HS-5 (cell line): ENCODE results near the gene PTGES.

Experiments
- DNase-seq: peaks from one replicate; pipeline ENCODE4 v3.0.0-alpha.2; 2012; ENCODE audit warnings: low read depth

Gene PTGES

DNA sequence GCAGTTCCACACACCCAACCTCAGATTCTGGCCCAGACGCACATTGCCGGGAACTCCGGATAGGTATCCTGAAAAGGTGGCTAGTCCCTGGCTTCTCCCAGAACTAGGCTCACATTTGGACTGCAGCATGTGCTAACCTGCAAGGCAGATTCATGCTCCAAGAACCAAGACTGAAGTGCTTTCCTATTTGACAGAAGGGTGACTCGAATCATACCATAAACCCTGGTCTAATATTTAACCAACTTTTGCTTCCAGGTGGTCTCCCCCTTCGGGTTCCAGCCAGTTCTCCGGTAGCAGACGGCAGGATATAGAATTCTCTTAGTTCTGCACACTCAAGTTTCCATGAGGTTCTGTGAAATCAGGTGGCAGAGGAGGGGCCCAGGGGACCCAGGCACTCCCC lies 7.6 kb downstream of the PTGES start:
- no peak for DNase-seq

DNA sequence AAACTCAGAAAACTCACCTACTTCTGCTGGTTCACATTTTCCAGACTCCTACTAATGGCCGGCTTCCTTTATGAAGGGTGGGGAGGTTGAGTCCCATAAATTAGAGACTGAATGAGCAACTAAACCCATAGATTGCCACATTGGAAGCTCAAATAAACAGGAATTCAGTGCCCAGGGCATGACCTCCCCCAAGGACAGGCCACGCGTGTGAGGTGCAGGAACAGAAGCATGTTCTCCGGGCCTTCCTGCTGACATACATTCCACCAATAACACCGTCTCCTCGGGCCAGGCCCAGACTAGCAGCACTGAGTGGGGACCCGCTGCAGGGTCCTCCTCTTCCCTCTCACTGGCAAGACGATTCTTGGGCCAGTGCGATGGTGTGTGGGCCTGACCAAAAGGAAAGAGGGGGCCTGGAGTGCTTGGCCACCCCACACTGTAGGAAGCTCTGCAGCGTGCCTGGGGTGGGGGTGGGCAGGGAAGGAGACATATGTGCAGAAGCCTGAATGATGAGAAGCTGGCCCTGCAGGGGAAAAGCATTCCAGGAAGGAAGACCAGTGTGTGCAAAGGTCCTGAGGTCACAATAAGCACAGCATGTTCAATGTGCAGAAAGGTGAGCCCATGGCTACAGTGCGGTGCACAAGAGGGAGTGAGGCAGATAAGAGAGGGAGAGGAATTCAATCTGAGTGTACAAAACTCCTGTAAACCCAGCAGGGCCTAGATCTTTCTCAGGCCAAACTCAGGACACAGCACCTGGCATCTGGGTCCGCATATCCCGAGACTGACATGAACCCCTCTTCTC lies 12.0 kb downstream of the PTGES start:
- DNase-seq: no peak

DNA sequence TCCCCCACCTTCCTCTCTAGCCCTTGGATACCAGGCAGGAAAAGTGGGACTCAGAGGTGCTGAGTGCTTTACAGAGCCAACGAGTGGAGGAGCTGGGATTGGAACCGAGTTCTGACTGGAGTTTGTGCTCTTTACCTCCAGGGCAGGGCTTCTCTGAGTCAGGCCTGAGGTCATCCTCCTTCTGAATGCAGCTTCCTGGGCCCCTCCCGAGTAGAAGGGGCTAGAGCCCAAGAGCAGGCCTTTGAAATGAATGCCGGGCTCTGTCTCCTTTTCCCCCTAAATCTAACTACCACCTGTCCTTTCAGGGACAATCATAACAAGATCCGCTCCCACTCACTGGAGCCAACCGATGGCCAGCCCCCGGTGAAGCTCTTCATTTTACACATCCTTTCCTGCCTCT lies 12.7 kb downstream of the PTGES start:
- no peak for DNase-seq

DNA sequence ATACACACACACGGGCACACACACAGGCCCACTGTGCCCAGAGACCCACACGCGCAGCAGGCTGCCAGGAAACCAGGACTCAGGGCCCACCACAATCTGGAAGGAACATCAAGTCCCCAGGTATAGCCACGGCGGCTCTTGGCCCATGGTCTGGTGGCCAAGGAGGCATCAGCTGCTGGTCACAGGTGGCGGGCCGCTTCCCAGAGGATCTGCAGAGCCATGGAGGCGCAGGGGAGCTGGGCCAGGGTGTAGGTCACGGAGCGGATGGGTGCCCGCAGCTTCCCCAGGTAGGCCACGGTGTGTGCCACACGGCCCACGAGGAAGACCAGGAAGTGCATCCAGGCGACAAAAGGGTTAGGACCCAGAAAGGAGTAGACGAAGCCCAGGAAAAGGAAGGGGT lies 13.4 kb downstream of the PTGES start:
- no peak for DNase-seq

DNA sequence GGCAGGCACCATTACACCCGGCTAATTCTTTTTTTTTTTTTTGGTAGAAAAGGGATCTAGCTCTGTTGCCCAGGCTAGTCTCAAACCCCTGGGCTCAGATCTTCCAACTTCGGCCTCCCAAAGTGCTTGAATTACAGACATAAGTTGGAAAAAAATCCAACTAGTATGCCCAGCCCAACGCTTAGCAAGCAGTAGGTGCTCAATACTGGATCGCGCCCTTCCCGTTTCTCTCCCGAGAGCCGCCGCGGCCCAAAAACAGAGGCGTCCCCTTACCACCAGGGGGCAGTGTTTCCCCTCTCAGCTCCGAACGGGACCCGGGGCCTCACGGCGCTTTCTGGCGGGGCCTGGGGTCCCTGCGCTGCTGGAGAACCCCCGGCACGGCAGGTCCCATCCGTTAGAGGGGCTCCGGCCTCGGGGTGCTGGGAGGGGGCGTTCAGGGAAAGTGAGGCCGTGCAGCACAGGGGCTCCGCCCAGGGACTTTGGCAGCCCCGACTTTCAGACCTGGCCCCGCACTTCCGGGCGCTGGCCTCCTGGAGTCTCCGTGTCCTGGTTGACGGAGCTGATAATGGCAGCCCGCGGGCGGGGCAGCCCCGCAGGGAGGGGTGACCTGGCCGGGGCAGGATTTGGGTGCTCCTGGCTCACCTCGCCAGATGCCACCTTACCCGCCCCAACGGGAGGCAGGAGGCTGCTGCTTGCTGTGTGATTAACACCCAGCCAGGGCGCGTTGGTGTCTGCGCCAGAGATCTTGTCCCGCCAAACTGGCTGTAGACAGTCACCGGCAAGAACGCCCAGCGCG lies 15.2 kb downstream of the PTGES start:
- DNase-seq: no peak

DNA sequence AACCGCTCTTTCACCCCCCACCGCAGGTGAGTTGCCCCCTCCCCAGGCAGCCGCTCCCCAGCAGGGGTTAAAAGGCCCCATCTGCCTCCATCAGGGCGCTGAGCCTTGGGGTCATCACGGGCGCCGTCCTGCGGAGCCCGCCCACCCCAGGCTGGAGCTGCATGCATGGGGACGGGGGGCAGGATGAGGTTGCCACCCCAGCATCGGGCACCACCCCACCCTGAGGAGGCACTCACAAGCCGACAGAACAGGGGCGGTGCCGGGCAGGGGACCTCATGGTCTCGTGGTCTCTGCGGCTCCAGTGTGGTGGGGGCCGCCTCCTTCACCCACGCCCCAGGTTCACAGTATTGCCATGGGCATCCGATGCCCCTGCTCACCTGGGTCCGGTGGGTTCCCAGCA lies 16.5 kb downstream of the PTGES start:
- DNase-seq: no peak

DNA sequence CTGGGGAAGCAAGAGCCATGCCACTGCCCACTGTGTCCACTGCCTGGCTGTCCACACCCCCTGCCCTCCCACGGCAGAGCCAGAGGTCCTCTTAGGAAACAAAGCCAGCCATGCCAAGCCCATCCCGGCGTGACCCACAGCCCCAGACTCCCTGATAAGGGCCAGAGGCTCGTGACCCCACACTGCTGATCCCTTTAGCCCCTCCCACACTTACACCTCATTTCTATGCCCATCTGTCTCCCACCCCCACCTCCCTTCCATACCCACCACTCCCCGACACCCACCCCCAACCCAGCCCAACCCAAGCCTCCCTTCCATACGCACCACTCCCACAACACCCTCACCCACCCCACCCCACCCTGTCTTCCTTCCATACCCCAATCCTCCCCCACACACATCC lies 17.3 kb downstream of the PTGES start:
- no peak for DNase-seq

DNA sequence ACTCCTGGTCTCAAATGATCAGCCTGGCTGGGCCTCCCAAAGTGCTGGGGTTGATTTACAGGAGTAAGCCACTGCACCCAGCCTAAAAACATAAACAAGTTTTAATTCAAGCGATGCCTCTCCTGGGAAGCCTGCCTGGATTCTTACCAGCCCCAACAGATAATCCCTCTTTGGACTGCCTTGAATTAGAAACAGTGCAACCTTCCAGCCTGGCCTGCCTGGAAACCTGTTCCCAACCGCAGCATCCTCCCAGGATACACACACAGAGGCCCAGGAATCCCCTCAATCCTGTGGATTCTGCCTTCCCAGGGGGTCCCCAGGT lies 19.2 kb downstream of the PTGES start:
- DNase-seq: no peak

DNA sequence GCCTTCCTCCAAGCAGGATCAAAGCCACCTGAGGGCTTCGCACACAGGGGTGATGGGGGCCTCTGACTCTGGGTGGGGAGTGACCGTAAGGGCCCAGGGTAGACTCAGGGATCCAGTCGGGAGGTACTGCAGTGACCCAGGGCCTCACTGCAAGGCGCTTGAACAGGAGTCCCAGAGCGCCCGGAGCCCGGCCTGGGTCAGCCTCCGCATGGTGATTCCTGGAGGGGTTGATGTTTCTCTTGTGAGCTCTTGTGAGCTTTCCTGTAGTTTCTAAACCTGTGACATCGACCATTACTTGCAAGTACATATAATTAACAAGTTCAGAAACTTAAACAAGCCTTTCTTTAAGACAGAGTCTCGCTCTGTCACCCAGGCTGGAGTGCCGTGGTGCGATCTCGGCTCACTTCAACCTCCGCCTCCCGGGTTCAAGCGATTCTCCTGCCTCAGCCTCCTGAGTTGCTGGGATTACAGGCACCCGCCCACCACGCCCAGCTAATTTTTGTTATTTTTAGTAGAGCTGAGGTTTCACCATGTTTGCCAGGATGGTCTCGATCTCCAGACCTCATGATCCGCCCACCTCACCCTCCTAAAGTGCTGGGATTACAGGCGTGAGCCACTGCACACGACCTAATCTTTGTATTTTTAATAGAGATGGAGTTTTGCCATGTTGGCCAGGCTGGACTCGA lies 19.8 kb downstream of the PTGES start:
- no peak for DNase-seq

DNA sequence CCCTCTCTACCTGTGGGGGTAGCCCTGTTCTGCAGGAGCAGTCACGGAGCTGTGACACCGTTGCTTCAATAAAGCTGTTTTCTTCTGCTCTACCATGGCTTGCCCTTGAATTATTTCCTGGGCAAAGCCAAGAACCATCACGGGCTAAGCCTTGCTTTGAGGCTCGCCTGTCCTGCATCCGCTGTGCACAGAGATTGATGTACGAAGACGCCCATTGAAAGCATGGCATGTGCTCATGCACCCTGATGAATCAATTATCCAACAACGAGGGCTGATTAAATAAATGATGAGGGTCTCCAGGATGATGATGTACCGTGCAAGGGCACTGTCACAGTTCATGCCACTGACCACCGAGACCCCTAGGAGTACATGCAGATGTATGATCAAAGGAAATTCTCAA lies 20.7 kb downstream of the PTGES start:
- no peak for DNase-seq

DNA sequence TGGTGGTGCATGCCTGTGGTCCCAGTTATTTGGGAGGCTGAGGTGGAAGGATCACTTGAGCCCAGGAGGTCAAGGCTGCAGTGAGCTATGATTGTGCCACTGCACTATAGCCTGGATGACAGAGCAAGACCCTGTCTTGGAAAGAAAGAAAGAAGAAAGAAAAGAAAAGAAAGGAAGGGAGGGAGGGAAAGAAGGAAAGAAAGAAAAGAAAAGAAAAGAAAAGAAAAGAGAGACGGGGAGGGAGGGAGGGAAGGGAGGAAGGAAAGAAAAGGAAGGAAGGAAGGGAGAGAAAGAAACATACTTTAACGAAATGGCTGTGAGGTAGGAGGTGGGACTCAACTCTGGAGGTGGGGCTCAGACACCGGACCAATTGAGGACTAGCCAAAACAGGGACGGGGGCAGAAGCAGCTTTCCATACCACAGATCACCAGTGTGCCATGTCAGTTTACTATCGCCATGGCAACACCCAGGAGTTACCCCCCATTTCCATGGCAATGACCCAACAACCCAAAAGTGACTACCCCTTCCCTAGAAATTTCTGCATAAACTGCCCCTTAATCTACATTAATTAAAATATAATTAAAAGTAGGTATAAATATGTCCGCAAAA lies 21.3 kb downstream of the PTGES start:
- DNase-seq: no peak

DNA sequence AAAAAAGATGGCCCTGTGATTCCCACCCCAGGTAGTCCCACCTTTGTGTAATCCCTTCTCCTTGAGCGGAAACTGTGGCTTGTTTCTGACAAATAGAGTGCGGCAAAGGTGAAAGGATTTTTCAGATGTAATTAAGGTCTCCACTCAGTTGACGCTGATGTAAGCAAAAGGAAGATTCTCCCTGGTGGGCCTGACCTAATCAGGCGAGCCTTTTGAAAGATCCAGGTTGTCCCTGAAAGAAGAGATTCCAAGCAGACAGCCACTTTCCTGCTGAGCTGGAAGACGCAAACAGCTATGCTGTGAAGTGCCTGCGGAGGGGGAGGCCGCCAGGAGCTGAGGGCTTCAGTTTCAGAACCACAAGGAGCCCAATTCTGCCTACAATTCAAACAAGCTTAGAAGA lies 24.1 kb downstream of the PTGES start:
- no peak for DNase-seq

DNA sequence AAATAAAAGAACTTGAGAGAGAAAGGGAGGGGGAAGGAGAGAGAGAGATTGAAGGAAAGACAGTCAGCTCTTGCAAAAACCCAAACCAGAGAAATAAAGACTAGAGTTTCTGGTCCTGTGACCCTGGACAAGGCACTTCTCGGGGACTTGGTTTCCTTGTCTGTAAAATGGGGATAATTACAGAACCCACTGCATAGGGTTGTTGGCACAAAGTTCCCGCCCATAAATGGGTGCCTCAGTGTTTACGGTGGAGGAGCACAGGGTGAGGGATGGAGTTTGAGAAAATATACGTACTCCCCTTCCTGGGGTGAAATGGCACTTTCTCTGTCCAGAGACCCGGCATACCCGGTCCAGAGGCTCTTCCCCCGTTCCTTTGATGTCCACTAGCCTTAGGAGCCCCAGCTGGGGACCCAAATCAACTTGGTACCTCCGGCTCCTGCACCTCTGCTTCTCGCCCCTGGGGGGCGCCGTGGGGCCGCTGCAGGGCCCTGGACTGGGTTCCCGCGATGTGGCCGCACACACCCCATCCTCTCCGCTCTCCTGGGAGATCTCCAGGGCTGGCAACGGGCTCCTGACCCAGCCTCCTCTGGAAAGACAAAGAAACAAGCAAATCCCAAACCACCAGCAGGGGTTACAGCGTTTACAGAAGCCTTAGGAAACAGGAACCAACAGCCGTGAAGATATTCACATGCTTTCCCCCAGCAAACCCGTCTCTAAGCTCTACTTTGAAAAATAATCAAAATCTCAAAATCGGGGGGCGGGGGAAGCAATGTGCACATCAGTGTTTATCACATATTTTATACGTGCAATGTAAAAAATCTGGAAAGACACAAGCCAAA lies 26.3 kb downstream of the PTGES start:
- no peak for DNase-seq

DNA sequence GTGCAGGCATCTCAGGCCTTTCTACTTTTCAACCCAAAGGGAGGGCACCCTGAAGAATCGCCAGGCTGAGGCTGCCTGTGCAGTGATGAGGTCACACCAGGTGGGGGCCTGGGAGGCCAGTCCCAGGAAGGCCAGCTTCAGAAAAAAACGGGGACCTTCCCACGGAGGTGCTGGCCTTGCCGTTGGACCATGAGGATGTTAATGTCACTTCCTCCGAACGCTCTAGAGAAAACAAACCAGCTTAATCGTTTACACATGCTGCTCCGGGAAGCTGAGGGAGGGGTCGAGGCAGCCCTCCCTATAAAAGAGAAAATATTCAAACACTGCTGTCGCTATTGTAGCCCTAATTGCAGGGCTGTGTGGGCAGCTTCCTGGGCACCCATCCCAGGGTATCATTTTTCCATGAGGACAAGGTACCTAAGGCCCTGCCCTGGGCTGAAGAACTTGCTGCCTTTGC lies 27.0 kb downstream of the PTGES start:
- no peak for DNase-seq

DNA sequence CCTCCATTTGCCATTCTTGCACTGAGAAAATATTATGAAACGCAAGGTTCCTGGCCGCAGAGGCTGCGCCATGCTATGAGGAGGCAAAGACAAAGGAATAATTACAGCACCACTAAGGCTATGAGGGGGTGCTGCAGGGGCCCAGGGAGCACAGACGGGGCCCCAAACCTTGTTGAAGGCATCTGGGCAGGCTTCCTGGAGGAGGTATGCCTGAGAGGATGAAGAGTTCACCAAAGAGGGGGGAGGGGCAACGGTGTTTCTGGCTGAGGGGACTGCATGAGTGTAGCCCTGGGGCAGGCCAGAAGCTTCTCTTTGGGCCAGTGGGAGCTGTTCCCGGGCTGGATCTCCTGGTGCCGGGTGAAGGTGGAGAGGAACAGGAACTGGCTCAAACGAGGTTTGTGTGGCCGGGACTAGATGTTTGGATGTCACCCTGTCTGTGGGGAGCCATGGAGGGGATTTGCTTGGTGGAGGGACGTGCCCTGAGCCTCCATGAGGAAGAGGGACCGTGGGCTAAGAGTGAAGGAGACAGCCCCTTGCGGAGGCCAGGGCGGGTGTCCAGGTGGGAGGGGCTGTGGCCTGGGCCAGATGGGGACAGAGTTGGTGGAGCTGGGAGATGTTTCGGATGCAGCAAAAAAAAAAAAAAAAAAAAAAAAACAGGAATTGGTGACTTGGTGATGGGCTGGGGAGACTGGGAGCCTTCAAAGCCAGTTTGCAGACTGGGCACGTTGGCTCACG lies 28.2 kb downstream of the PTGES start:
- no peak for DNase-seq

DNA sequence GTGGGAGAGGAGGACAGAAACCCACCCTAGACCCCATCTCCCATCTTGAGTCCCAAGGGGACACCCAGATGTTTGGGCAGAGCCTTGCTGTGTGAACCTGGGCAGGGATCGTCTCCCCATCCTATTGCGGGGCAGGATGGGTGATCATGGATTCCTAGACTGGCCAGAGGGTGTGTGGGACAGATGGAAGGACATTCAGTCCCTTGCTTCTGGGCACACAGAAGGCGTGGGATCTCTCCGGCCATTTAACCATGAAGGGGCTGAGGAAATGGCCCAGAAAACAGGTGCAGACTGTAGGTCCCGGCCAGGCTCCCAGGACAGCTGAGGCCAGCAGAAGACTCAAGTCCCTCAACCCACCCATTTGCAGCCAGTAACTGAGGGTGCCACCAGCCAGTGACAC lies 29.9 kb downstream of the PTGES start:
- DNase-seq: no peak

DNA sequence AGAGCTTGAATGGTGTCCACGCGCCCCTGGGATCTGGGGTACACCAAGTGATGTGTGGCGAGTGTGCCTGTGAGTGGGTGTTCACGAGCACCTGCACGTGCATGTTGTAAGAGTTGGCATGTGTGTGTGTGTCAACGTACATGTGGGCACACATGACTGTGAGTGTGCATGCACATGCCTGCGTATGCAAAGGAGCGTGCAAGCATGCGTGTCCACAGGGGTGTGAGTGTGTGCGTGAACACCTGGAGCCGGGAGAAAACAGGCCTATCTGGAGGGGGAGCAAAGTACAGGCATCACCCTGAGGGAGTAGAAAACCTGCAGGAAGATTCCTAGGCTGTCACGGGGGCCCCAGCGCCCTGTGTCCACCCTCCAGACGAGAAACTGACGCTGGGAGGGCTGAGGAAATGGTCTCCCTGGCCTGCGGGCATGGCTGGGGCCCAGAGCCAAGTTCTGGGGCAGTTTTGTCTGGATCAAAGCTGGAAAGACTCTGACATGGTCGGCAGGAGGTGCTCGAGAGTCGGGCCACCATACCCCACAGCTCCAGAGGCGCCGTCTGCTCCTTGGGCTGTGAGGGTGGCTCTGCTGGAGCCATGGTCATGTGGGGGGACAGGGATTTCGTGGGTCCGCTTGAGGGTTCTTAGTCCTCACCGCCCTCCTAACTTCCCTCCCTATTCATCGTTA lies 31.8 kb downstream of the PTGES start:
- no peak for DNase-seq

DNA sequence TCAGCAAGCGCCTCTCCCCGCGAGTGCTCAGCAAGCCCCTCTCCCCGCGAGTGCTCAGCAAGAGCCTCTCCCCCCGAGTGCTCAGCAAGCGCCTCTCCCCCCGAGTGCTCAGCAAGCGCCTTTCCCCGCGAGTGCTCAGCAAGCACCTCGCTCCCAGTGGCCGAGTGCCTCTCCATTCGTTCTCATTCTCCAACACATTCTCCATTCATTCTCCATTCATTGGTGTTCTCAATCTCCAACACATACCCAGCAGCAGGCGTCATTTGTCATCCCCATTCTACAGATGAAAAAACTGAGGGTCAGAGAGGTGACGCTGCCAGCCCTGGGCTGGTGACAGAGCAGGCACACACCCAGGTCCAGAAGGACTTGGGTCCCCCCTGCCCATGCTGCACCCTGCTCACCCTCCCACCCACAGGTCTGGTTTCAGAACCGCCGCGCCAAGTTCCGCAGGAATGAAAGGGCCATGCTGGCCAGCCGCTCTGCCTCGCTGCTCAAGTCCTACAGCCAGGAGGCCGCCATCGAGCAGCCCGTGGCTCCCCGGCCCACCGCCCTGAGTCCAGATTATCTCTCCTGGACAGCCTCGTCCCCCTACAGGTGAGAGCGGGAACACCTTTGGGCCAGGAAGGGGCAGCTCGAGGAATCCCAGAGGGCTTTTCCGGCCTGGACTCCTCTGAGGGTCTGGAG lies 32.5 kb downstream of the PTGES start:
- DNase-seq: no peak

DNA sequence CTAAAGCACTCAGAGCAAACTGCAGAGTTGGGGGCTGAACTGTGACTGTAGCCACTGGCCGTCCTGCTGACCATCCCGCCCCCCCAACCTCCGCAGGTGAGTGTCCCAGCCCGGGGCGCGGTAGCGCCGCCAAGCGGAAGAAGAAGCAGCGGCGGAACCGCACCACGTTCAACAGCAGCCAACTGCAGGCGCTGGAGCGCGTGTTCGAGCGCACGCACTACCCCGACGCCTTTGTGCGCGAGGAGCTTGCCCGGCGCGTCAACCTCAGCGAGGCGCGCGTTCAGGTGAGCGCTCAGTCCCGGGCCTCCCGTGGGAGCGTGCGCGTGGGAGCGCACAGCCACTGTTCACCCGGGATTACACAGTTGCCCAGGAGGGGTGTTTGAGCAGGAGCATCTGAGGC lies 33.7 kb downstream of the PTGES start:
- no peak for DNase-seq

DNA sequence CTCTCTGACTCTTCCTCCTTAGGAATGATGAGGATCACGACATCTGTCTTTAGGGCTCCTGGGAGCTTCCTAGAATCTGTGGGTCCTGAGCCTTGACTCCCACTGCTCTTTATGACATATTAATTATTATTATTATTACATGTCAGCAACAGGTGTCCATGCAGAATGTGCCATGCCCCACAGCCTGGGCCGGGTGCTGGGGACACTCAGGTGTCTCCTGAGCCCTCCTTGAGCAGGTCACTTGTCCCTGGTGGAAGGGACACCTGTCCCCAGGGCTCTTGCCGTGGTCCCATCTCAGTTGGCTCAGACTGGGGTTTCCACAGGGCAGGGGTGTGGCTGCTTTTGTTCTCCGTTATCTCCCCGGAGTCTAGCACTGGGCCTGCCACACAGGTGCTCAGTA lies 34.2 kb downstream of the PTGES start:
- DNase-seq: no peak
